Muscle layer of duodenum (tissue), 2 donors: ENCODE measurements around the gene MRC2.
"Not testable (repeated sequence)": the region's sequence is repeated elsewhere in the genome, so short reads cannot be mapped to it uniquely, and the experiment has no call there.

ENCODE experiments used
- H3K27ac ChIP-seq: one replicate; pipeline ENCODE4 v1.7.0; 2013; ENCODE audit warnings: mild to moderate bottlenecking, low read length
- H3K27me3 ChIP-seq: one replicate; pipeline ENCODE4 v1.7.0; 2013; ENCODE audit warnings: low read depth, mild to moderate bottlenecking, control low read depth, low read length
- H3K36me3 ChIP-seq, 2 donors: one replicate each; pipeline ENCODE4 v1.7.0; 2013; ENCODE audit warnings: low read length in 2 of 2, control low read depth in 1 of 2, mild to moderate bottlenecking in 1 of 2; ENCODE audit not compliant: insufficient read depth in 2 of 2, control insufficient read depth in 1 of 2
- H3K4me1 ChIP-seq, 2 donors: one replicate each; pipeline ENCODE4 v1.7.0; 2013; ENCODE audit warnings: low read length in 2 of 2, mild to moderate bottlenecking in 2 of 2, control low read depth in 1 of 2, moderate library complexity in 1 of 2; ENCODE audit not compliant: insufficient read depth in 2 of 2, control insufficient read depth in 1 of 2
- H3K4me3 ChIP-seq, 2 donors: one replicate each; pipeline ENCODE4 v1.7.0; 2013; ENCODE audit warnings: low read length in 2 of 2, low read depth in 1 of 2, mild to moderate bottlenecking in 1 of 2
- H3K9me3 ChIP-seq, 2 donors: one replicate each; pipeline ENCODE4 v1.7.0; 2013; ENCODE audit warnings: low read length in 2 of 2, control low read depth in 1 of 2, mild to moderate bottlenecking in 1 of 2; ENCODE audit not compliant: control insufficient read depth in 1 of 2
- donor health status: healthy.

The MRC2 gene

GRCh38 chr17:62688398-62689160 lies 61.1 kb downstream of the MRC2 start:
- Histone ChIP-seq H3K27me3 (no peaks in the 10 kb centered on the region), H3K9me3 (no peaks in the 10 kb centered on the region), H3K4me3 (no peak overlapping the region), H3K36me3 (peaks cover 0 to 9% of the 10 kb centered on the region in 2 donors), H3K27ac (no peak overlapping the region), H3K4me1 (peaks cover 0 to 5% of the 10 kb centered on the region in 2 donors)

- H3K4me3 ChIP-seq: no peak overlapping the region
- peaks cover 0 to 5% of the 10 kb centered on the region in 2 donors for H3K4me1 ChIP-seq
- no peaks in the 10 kb centered on the region for H3K9me3 ChIP-seq
- no peaks in the 10 kb centered on the region for H3K27me3 ChIP-seq
- peaks cover 0 to 9% of the 10 kb centered on the region in 2 donors for H3K36me3 ChIP-seq
- no peak overlapping the region for H3K27ac ChIP-seq
These were observed 62.1 kb downstream of the MRC2 start for GRCh38 chr17:62689441-62690167.

GRCh38 chr17:62690168-62690897 lies 62.9 kb downstream of the MRC2 start:
- Histone ChIP-seq H3K4me1 (peaks cover 0 to 5% of the 10 kb centered on the region in 2 donors), H3K36me3 (peaks cover 0 to 9% of the 10 kb centered on the region in 2 donors), H3K4me3 (no peak overlapping the region), H3K27me3 (no peaks in the 10 kb centered on the region), H3K9me3 (no peaks in the 10 kb centered on the region), H3K27ac (no peak overlapping the region)

GRCh38 chr17:62691589-62691915 lies 64.1 kb downstream of the MRC2 start:
- not testable (repeated sequence) for H3K36me3 ChIP-seq, H3K27ac ChIP-seq, H3K9me3 ChIP-seq, H3K4me3 ChIP-seq, H3K27me3 ChIP-seq, H3K4me1 ChIP-seq

- H3K4me3 ChIP-seq: no peak overlapping the region
- H3K27me3 ChIP-seq: no peaks in the 10 kb centered on the region
- H3K27ac ChIP-seq: no peak overlapping the region
- peaks cover 0 to 5% of the 10 kb centered on the region in 2 donors for H3K4me1 ChIP-seq
- H3K36me3 ChIP-seq: peaks cover 0 to 5% of the 10 kb centered on the region in 2 donors
- H3K9me3 ChIP-seq: no peaks in the 10 kb centered on the region
These were observed 64.7 kb downstream of the MRC2 start for GRCh38 chr17:62692159-62692651.

- Histone ChIP-seq H3K4me3 (no peak overlapping the region), H3K4me1 (peaks cover 0 to 5% of the 10 kb centered on the region in 2 donors), H3K36me3 (peaks cover 0 to 5% of the 10 kb centered on the region in 2 donors), H3K9me3 (no peaks in the 10 kb centered on the region), H3K27me3 (no peaks in the 10 kb centered on the region), H3K27ac (no peak overlapping the region)
These were observed 65.4 kb downstream of the MRC2 start for GRCh38 chr17:62692721-62693431.

GRCh38 chr17:62693616-62694409 lies 66.3 kb downstream of the MRC2 start:
- Histone ChIP-seq H3K4me3 (no peak overlapping the region), H3K27ac (no peak overlapping the region), H3K4me1 (peaks cover 0 to 5% of the 10 kb centered on the region in 2 donors), H3K9me3 (no peaks in the 10 kb centered on the region), H3K36me3 (peaks cover 0 to 5% of the 10 kb centered on the region in 2 donors), H3K27me3 (no peaks in the 10 kb centered on the region)

GRCh38 chr17:62695093-62695738 lies 67.7 kb downstream of the MRC2 start:
- H3K4me1 ChIP-seq, H3K27ac ChIP-seq, H3K36me3 ChIP-seq, H3K27me3 ChIP-seq, H3K4me3 ChIP-seq, H3K9me3 ChIP-seq: not testable (repeated sequence)

- no peaks in the 10 kb centered on the region for H3K27me3 ChIP-seq
- no peak overlapping the region for H3K27ac ChIP-seq
- H3K4me3 ChIP-seq: no peak overlapping the region
- H3K9me3 ChIP-seq: no peaks in the 10 kb centered on the region
- H3K4me1 ChIP-seq: peaks cover 0 to 5% of the 10 kb centered on the region in 2 donors
- no peaks in the 10 kb centered on the region for H3K36me3 ChIP-seq
These were observed 68.8 kb downstream of the MRC2 start for GRCh38 chr17:62696256-62696655.
